Measurements from ENCODE around the gene CDS2. TPM values are rescaled to one million over a fixed set of nuclear protein-coding genes. Genes with fewer than 3 reads are reported as not detected.

Gene CDS2
- total RNA-seq, 1 experiment from 2014 or later, result 67.4 TPM

DNA sequence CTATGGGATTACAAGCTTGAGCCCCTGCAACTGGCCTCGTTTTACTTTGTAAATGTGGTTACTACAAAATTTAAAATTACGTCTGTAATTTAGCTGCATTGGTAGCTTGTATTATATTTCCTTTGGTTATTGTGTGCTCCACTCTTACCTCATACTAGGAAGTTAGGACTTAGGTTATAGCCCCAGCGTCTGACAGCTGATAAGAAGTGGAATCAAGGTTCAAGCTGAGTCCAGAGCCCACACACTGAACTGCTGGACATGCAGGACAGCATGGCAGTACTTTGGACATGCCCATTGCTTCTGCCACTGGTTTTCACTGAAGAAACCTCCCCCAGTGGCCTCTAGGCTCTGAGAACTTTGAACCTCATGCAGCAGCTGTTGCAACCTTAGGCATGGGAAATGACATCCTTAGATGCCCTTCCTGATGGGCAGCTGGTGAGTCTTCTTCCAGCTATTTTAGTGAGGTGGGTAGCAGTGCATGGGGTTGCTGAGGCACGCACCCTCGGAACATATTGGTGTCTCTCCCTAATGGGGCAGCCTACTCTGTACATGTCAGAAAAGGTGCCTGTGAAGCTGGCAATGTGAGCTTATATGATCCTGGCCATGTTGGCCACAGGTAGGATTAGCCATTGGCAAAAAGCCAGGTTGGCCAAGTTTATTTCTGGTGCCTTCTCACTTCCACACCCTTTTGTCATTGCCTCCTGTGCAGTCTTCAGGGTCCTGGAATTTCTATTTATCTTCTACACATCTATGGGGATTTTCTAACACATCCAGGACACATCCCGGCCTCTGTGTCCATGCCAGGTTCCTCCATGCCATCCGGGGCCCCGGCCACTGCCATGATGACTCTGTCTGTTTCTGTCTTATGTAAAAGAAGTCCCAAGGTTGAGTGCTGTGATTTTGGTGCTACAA, 85.3 kb downstream of the CDS2 start:
- Histone ChIP-seq H3K27me3 (replicated peaks; ENCODE audit: insufficient read depth, low read depth, low read length, poor library complexity) (no peaks in the 10 kb centered on the region), H3K4me1 (ENCODE audit: insufficient read depth, low read length, poor library complexity, severe bottlenecking) (peaks cover 20% of the 10 kb centered on the region), H3K27ac (ENCODE audit: low read depth, low read length, poor library complexity, severe bottlenecking) (no peak overlapping the region), H3K36me3 (ENCODE audit: insufficient read depth, low read length, poor library complexity, severe bottlenecking) (peaks cover 7% of the 10 kb centered on the region), H3K4me3 (ENCODE audit: low read depth, low read length, poor library complexity, severe bottlenecking) (no peak overlapping the region), H3K9me3 (ENCODE audit: low read depth, low read length, poor library complexity, severe bottlenecking) (no peaks in the 10 kb centered on the region)
- ChIA-PET POLR2A (ENCODE audit: low non-redundant PET) (no interaction called here), CTCF (no interaction called here)
- no peak for TF ChIP-seq EZH2 (IDR thresholded peaks at IDR 0.05; ENCODE audit: borderline replicate concordance, low read depth, low read length, poor library complexity, severe bottlenecking)
- TF ChIP-seq, protein P1, sequence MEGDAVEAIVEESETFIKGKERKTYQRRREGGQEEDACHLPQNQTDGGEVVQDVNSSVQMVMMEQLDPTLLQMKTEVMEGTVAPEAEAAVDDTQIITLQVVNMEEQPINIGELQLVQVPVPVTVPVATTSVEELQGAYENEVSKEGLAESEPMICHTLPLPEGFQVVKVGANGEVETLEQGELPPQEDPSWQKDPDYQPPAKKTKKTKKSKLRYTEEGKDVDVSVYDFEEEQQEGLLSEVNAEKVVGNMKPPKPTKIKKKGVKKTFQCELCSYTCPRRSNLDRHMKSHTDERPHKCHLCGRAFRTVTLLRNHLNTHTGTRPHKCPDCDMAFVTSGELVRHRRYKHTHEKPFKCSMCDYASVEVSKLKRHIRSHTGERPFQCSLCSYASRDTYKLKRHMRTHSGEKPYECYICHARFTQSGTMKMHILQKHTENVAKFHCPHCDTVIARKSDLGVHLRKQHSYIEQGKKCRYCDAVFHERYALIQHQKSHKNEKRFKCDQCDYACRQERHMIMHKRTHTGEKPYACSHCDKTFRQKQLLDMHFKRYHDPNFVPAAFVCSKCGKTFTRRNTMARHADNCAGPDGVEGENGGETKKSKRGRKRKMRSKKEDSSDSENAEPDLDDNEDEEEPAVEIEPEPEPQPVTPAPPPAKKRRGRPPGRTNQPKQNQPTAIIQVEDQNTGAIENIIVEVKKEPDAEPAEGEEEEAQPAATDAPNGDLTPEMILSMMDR (conservative IDR thresholded peaks at IDR 0.05; ENCODE audit: low read depth, low read length), result no peak
- no peak for DNase-seq (ENCODE audit: low spot score)
- intact Hi-C loops (cut with micrococcal nuclease; ENCODE audit: unreplicated experiment), result no loop called here
- BruUV-seq (replicated peaks), result no TSS peak

DNA sequence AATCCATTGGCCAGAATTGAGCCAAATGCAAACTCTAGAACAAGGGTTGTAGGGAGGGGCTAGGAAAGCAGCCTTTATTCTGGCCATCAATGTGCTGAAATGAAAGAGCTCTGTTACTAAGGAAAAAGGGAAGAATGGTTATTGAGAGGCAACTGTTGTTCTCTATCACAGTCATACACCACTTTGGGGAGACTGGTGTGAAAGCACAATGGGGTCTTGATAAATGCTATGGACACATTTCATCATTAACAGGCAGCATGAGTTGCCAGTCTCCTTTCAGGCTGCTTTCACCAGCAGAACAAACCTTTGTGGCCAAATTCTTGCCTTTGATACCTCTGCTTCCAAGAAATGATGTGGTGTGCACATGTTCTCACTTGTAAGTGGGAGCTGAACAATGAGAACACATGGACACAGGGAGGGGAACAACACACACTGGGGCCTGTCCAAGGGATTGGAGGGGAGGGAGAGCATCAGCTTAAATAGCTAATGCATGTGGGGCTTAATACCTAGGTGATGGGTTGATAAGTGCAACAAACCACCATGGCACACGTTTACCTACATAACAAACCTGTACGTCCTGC, 86.2 kb downstream of the CDS2 start:
- Histone ChIP-seq H3K36me3 (ENCODE audit: insufficient read depth, low read length, poor library complexity, severe bottlenecking) (peaks cover 7% of the 10 kb centered on the region), H3K27ac (ENCODE audit: low read depth, low read length, poor library complexity, severe bottlenecking) (no peak overlapping the region), H3K4me3 (ENCODE audit: low read depth, low read length, poor library complexity, severe bottlenecking) (no peak overlapping the region), H3K9me3 (ENCODE audit: low read depth, low read length, poor library complexity, severe bottlenecking) (no peaks in the 10 kb centered on the region), H3K27me3 (replicated peaks; ENCODE audit: insufficient read depth, low read depth, low read length, poor library complexity) (no peaks in the 10 kb centered on the region), H3K4me1 (ENCODE audit: insufficient read depth, low read length, poor library complexity, severe bottlenecking) (peaks cover 20% of the 10 kb centered on the region)
- CTCF ChIA-PET, result interaction anchor here (1.4 kb wide), 1 partner anchor 10 kb away, joined by 3 read pairs; no protein-coding TSS in a partner anchor
- TF ChIP-seq, protein P1 (conservative IDR thresholded peaks at IDR 0.05; ENCODE audit: low read depth, low read length), result no peak
- TF ChIP-seq EZH2 (IDR thresholded peaks at IDR 0.05; ENCODE audit: borderline replicate concordance, low read depth, low read length, poor library complexity, severe bottlenecking), result no peak
- no TSS peak for BruUV-seq (replicated peaks)
- intact Hi-C loops (cut with micrococcal nuclease; ENCODE audit: unreplicated experiment), result no loop called here
- no peak for DNase-seq (ENCODE audit: low spot score)
- POLR2A ChIA-PET (ENCODE audit: low non-redundant PET), result no interaction called here

DNA sequence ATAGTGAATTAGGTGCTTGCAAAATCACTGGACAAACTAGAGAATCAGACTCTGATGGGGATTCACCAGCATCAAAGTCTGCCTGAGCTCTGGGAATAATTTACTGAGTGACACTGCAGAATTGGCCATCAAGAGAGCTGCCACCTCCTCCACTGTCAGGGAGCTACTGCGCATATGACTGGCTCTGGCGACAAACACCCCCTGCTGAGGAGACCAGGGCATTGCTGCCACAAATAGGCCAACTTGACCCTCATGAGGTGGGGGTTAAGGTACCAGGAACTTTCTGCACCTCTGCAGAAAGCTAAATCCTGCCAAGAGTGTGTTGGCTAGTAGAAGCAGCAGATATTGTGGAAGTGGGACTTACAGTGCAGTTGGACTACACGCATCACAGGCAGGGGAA, 88.0 kb downstream of the CDS2 start:
- Histone ChIP-seq H3K27me3 (replicated peaks; ENCODE audit: insufficient read depth, low read depth, low read length, poor library complexity) (no peaks in the 10 kb centered on the region), H3K36me3 (ENCODE audit: insufficient read depth, low read length, poor library complexity, severe bottlenecking) (peaks cover 3% of the 10 kb centered on the region), H3K4me3 (ENCODE audit: low read depth, low read length, poor library complexity, severe bottlenecking) (no peak overlapping the region), H3K9me3 (ENCODE audit: low read depth, low read length, poor library complexity, severe bottlenecking) (no peaks in the 10 kb centered on the region), H3K27ac (ENCODE audit: low read depth, low read length, poor library complexity, severe bottlenecking) (peak overlapping the region; percentile 44), H3K4me1 (ENCODE audit: insufficient read depth, low read length, poor library complexity, severe bottlenecking) (peaks cover 20% of the 10 kb centered on the region)
- BruUV-seq (replicated peaks), result no TSS peak
- intact Hi-C loops (cut with micrococcal nuclease; ENCODE audit: unreplicated experiment), result no loop called here
- DNase-seq (ENCODE audit: low spot score), result no peak
- ChIA-PET POLR2A (ENCODE audit: low non-redundant PET) (no interaction called here), CTCF (interaction anchor here (2.5 kb wide), 1 partner anchor 10 kb away, joined by 10 read pairs; no protein-coding TSS in a partner anchor)
- no peak for TF ChIP-seq EZH2 (IDR thresholded peaks at IDR 0.05; ENCODE audit: borderline replicate concordance, low read depth, low read length, poor library complexity, severe bottlenecking)
- TF ChIP-seq, protein P1 (conservative IDR thresholded peaks at IDR 0.05; ENCODE audit: low read depth, low read length), result no peak
